HG03342 (cell line): Measurements from ENCODE around the gene TMEM120A.

Experiments used
- ATAC-seq: cut with Tn5 transposase; IDR thresholded peaks from one replicate; pipeline ENCODE4 v1.9.1; 2021; ENCODE audit warnings: mild to moderate bottlenecking, moderate library complexity; ENCODE audit not compliant: unreplicated experiment

TMEM120A gene

DNA sequence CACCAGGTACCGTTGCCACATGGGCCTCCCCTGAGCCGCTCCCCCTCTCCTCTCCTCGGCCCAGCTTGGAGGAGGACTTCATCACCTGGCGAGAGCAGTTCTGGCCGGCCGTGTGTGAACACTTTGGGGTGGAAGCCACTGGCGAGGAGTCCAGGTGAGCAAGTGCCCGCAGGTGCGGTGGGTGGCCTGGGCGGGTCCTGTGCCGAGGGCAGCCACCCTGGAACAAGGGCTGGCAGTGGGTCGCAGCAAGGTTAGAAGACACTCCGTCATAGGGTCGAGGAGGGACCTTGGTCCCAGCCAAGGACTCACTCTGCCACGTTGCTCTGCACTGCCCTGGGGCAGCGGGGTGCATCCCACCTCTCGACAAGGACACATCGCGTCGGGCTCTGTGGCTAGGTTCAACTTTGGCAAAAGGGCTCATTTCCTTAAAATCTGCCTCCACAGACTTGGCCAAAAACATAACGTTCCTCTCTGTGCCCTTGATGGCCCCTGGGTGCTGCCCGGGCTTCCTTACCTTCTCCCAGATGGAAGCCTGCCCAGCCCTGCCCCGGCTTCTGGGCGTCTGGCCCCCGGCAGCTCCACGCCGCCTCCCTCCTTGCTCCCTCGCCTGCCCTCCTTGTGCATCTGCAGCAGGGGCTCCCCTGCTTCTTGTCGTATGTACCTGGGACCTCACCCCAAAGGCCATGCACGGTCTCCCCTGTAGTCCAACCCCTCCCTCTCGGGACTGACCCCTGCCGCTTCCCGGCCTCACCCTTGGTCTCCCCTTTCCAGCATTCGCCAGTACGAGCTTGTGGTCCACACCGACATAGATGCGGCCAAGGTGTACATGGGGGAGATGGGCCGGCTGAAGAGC is 12.7 kb downstream of the TMEM120A start:
- no peak for ATAC-seq

DNA sequence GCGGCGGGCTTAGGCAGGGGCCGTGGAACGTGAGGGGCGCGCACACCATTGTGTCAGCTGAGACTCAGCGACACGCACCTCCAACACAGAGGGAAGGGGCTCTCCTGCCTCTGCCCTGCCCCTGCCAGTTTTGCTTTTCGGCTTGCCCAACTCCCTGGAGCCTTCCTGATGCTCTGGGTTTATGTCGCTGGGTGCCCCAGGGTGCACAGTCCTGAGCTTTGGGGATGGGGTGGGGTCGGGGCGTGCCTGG is 13.3 kb downstream of the TMEM120A start:
- no peak for ATAC-seq

- ATAC-seq = no peak
Observed at GRCh38 chr7:75980430-75981202, 13.8 kb downstream of the TMEM120A start.

DNA sequence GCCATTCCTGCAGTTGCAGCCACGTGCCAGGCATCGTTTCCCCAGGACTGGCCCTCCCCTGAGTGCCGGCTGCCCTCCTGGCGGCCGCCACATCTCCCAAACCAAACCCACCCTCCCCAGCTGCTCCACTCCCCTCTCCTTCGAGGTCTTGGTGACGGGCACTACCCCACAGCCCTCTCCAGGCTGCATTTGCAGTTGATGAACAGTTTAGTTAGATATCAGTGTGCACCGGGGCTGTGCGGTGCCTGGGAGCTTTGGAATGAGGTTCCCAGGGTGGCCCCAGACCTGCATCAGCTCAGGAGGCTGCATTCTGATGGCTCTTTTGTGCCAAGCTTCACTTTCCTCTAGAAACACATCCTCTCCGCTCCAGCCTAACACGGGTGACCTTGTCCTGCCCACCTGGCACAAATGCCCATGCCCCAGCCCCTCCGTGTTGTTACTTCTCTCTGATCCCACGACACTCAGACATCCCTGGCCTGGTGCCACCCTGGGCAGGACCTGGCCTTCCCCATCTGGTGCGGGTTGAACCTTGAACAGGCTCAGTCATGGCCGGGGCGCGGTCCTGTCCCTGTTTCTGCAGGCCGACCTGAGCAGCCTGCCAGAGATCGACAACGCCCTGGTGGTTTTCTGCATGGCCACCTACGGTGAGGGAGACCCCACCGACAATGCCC is 14.5 kb downstream of the TMEM120A start:
- ATAC-seq = no peak

GRCh38 chr7:75977743-75978142 is 16.7 kb downstream of the TMEM120A start:
- no peak for ATAC-seq

- no peak for ATAC-seq
Observed at GRCh38 chr7:75971961-75972763, 22.2 kb downstream of the TMEM120A start.

GRCh38 chr7:75971309-75971960 is 23.0 kb downstream of the TMEM120A start:
- no peak for ATAC-seq

GRCh38 chr7:75969704-75970498 is 24.5 kb downstream of the TMEM120A start:
- no peak for ATAC-seq

DNA sequence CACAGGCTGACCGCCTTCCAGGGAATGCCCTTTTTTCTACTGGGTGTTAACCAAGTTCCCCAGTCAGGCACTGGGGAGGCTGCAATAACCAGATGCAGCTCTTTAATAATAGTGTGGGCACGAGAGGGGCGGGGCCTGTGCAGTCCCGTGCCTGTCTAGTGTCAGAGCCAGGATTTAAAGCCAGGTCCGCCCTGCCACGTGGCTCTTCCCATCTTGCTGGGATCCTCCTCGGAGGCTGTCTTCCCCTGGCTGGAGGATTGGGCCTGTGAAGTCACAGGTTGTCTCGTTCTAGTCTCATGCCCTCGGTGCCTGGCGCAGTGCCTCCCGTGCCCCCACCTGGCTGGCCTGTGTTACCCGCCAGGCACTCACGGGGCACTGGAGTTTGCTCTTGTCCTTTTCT is 25.2 kb downstream of the TMEM120A start:
- no peak for ATAC-seq

- no peak for ATAC-seq
Observed at GRCh38 chr7:75968561-75969001, 25.8 kb downstream of the TMEM120A start.

DNA sequence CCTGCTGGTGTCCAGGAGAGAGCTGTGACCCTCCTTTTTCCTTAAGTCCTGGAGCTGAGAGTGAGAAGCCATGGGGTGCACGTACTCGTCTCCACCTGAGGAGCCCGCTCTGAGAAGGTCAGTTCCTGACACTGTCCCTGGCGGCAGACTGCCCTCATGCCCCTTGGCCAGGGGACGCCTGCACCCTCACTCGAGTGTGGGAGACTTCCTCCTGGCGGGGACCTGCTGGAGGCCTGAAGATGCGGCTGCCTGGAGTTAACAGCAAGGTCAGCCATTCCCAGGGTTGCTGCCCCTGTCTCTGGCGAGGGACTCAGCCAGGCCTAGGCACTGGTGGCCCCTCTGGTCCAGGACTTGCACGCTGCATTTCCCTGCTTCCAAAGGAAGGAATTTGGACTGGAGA is 26.4 kb downstream of the TMEM120A start:
- no peak for ATAC-seq

GRCh38 chr7:75967487-75967997 is 26.9 kb downstream of the TMEM120A start:
- no peak for ATAC-seq

GRCh38 chr7:75967055-75967454 is 27.3 kb downstream of the TMEM120A start:
- ATAC-seq = no peak

DNA sequence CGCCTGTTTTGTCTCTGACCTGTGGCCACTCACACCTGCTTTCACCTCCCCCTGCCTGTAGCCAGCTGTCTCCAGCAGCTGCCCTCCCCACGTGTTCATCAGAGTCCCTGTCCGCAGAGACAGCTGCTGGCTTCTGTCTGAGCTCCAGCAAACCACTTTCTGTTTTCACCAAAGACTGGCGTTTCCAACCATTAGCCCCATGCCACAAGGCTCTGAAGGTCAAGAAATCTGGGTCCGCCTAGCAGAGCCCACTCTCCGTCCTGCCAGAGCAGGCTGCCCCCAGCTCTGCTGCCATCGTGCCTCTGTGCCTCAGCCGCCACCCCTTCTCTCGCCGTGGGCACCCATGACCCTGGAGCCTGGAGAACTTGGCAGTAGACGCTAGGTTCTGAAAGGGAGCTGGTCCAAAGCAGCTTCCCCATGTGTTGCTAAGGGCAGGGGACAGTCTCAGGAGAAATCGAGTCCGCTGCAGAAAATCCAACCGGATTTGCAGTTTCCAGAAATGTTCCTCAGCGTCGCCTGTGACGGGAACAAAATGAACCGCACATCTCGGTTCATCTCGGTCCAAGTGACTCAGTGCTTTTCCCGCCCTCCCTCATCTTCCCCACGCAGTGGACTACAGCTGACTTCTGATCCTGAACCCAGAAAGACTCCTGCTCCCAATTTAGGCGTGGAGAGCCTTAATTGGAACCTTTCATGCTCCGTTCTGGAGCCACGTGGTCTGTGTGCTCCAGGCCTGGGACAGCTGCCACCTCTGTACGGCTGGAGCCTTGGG is 28.0 kb downstream of the TMEM120A start:
- ATAC-seq = no peak

DNA sequence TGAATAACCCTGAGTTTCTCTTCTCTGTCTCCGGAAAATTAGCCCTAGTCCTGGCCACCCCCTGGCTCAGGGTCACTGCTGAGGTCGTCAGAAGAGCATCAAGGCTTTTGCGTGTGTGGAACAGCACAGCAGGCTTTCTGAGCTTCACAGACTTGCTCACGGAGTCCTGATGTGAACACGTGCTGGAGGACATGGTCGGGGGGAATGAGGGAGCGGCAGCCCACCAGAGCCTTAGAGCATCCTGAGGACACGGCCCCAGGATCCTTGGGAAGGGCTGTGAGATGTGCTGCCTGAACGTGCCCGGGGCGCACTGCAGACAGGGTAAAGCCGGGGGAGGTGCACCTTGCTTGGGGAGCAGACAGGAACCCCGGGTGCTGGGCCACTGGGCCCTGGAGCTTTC is 28.8 kb downstream of the TMEM120A start:
- ATAC-seq = no peak

DNA sequence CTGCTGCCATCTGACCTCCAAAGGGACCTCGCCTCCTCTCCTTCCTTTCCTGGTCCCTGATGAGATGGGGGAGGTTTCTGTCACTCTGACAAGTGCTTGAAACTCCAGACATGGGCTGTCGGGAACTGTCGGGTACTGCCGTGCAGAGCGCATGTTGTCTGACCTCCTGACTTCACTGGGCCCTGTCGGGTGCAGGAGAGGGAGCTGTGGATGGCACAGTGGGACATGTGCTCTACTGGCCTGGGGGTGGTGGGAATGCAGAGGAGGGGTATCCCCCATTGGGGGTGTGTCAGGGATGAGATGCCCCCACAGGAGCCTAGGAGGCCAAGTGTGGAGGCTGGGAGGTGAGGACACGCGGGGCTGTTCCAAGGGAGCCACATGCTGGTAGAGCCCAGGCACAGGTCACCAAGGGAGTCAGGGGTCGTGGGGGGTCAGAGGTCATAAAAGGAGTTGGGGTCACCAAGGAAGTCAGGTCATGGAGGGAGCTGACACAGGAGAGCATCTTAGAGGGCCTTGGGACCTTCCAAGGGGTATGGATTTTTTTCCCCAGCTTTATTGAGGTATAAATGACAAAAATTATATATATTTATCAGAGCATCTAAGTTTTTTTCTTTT is 30.9 kb downstream of the TMEM120A start:
- no peak for ATAC-seq

GRCh38 chr7:75962607-75963380 is 31.6 kb downstream of the TMEM120A start:
- no peak for ATAC-seq

- ATAC-seq = no peak
Observed at GRCh38 chr7:75961218-75961617, 33.2 kb downstream of the TMEM120A start.
